ENCODE data around the gene THBS4.
A peak's percentile ranks its signal among the peaks of the same experiment; 100 is the strongest.

The THBS4 gene

GRCh38 chr5:80116465-80116864 is 81.3 kb downstream of the THBS4 start:
- DNase-seq (ENCODE audit: low spot score), result no peak

GRCh38 chr5:80117446-80117845 is 82.3 kb downstream of the THBS4 start:
- DNase-seq (ENCODE audit: low spot score), result peak; percentile 26

- no peak for DNase-seq (ENCODE audit: low spot score)
Measured at GRCh38 chr5:80119372-80119771, 84.2 kb downstream of the THBS4 start.

- DNase-seq (ENCODE audit: low spot score), result no peak
Measured at GRCh38 chr5:80122579-80122978, 87.4 kb downstream of the THBS4 start.

- no peak for DNase-seq (ENCODE audit: low spot score)
Measured at GRCh38 chr5:80124121-80124918, 89.2 kb downstream of the THBS4 start.

GRCh38 chr5:80125022-80125961 is 90.1 kb downstream of the THBS4 start:
- DNase-seq (ENCODE audit: low spot score), result no peak

- peak; percentile 54 for DNase-seq (ENCODE audit: low spot score)
Measured at GRCh38 chr5:80125962-80126480, 90.9 kb downstream of the THBS4 start.

- no peak for DNase-seq (ENCODE audit: low spot score)
Measured at GRCh38 chr5:80127116-80127552, 92.0 kb downstream of the THBS4 start.

- DNase-seq (ENCODE audit: low spot score), result no peak
Measured at GRCh38 chr5:80128141-80128540, 93.0 kb downstream of the THBS4 start.

GRCh38 chr5:80129146-80129545 is 94.0 kb downstream of the THBS4 start:
- no peak for DNase-seq (ENCODE audit: low spot score)

Data from CD4-positive, alpha-beta T cell treated with Interleukin-6 at 100 ng/mL for 8 hours (primary cell).